HG03103 (cell line): ENCODE measurements around the gene SPSB2.
"Not testable (repeated sequence)": the region's sequence is repeated elsewhere in the genome, so short reads cannot be mapped to it uniquely, and the experiment has no call there.

ENCODE experiments used
- ATAC-seq: cut with Tn5 transposase; IDR thresholded peaks from one replicate; pipeline ENCODE4 v1.9.1; 2021; ENCODE audit warnings: low read depth; ENCODE audit not compliant: unreplicated experiment

The SPSB2 gene

DNA sequence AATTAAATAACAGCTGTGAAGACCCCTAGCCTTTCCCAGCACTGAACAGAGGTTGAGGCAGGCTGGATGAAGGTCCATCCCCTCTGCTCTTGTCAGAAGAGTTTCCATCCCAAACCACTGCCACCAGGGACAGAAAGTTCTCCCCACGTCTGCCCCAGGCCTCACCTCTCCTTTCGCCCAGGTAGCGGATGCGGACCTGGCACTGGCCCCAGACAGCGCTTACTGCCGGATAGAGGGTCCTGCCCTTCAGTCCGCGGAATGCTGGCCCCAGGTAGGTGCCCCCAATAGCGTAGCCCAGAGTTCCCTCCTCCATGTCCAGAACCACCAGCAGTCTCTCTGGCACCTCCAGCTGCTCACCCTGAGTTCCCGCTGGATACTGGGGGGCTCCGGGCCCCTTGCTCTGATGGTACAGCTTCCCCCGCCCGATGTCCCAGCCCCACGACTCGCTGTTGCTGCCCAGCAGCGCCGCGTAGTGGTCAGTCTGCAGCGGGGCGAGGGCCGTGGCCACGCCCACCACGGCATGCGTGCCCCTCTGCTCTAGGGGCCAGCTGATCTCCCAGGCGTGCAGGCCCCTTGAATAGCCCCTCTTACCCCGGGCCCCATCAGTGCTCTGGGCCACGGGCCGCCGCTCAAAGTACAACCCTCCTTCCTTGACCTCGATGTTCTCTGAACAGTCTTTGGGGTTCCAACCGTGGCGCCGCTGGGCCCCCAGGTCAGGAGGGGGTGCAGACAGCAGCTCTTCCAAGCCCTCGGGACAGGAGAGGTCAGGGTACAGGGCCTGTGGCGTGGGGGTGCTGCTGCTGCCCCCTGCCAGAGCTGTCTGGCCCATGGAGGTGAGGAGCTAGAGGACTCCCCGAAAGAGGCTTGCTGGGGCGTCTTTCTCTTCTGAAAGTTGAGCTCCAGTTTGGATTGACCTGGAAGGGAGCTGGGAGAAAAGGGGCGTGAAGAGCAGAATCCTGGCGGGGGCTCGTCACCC is 742 bp downstream of the SPSB2 start:
- ATAC-seq, result no peak

DNA sequence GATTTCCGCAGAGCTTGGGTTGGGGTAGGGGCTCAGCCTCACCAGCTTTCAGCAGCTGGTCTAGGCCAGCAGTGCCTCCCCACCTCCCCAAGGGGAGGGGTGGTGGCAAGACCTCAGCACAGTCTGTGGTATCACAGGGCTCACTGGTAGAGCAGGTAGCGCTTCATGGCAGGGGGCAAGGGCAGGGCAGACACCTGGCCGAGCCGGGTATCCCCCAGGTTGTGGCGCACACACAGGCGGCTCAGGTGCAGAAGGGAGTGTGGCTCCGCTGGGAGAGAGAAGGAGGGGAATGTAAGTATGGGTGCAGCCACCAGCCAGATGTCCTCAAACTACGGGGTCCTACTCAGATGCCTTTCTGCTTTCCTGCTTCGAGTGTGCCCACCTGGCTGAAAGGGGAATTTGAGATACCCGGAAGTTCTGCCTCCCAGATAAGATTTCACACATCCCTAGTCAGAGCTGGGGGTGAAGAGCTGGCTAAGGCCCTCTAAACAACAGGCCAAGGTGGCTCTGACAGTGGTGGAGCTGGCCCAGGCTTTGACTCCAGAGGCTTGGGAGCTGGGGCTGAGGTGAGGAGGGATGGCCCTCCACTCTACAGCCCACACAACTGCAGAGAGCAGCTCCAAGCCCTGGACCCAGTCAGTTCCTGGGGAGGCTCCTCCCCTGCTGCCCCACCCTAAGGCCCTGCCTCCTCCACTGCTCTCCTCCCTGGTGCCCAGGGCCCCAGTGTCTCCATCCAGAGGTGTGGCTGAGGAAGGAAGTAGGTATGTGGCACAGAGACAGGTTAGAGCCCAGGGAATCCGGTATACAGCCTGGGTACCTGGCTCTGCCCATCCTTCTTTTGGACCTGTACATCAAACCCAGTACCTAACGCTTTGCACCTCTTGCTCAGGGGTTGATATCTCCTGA is 1.8 kb downstream of the SPSB2 start:
- ATAC-seq, result no peak

DNA sequence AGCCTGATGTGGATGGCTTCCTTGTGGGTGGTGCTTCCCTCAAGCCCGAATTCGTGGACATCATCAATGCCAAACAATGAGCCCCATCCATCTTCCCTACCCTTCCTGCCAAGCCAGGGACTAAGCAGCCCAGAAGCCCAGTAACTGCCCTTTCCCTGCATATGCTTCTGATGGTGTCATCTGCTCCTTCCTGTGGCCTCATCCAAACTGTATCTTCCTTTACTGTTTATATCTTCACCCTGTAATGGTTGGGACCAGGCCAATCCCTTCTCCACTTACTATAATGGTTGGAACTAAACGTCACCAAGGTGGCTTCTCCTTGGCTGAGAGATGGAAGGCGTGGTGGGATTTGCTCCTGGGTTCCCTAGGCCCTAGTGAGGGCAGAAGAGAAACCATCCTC is 2.8 kb downstream of the SPSB2 start:
- ATAC-seq, result not testable (repeated sequence)

DNA sequence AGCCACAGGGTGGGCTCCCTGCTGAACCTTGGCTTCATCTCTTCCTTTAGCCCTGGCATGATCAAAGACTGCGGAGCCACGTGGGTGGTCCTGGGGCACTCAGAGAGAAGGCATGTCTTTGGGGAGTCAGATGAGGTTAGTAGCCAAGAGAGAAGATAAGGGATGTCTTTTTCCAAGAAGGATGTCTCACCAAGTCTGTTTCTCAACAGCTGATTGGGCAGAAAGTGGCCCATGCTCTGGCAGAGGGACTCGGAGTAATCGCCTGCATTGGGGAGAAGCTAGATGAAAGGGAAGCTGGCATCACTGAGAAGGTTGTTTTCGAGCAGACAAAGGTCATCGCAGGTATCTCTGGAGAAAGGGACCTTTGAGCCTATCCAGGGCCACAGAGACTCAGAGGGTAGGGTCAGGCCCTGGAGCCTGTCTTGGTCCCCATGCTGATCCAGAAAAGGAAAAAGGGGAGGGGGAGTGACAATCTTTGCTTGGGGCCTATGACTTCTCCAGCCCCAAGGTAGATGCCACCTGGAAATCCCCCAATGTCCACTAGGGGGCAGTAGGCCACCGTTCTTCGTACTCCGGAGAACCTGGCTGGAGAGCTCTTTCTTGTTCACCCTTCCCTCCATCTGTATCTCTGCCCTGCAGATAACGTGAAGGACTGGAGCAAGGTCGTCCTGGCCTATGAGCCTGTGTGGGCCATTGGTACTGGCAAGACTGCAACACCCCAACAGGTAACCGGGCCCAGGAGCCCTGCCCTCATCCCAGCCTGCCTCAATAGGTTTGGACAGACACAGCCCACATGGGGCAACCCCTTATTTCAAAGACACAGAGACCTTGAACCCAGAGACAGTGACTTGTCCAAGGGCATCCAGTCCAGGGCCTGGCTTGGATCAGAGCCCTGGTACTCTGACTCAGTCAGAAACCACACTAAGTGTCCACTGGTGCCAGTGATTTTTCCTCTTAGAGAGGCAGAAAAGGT is 3.8 kb downstream of the SPSB2 start:
- no peak for ATAC-seq

DNA sequence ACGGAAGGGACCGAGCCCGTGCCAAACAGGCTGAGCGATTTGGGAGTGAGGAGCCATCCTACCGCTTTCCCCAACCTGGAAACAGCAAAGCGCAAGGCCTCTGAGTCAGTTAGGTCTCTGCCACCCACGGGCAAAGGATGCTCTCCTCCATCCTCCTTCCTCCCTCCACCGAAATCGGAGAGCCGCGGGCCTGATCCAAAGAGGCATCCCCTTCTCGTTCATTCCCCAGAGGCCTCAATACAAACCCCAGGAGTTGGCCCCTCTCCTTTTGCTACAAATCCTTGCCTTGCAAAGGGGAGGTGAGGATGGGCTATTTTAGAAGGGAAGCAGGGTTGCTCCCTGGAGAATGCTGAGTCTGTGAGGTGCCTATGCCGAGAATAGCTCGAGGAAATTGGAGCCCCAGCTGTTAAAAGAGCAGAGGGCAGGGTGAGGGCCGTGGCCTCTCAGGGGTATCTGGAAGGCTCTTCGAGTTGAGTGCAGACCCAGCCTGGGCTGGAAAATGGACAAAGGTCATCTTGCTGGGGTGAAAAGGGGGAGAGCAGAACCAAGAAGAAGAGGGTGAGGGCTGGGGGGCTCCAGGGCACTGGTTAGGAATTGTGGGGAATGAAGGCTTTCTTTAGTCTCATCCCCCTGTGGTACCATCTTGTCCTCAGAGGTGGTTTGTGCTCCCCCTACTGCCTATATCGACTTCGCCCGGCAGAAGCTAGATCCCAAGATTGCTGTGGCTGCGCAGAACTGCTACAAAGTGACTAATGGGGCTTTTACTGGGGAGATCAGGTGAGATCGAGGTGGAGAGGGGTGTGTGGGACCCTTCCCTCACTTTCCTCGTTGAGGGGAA is 4.7 kb downstream of the SPSB2 start:
- no peak for ATAC-seq

DNA sequence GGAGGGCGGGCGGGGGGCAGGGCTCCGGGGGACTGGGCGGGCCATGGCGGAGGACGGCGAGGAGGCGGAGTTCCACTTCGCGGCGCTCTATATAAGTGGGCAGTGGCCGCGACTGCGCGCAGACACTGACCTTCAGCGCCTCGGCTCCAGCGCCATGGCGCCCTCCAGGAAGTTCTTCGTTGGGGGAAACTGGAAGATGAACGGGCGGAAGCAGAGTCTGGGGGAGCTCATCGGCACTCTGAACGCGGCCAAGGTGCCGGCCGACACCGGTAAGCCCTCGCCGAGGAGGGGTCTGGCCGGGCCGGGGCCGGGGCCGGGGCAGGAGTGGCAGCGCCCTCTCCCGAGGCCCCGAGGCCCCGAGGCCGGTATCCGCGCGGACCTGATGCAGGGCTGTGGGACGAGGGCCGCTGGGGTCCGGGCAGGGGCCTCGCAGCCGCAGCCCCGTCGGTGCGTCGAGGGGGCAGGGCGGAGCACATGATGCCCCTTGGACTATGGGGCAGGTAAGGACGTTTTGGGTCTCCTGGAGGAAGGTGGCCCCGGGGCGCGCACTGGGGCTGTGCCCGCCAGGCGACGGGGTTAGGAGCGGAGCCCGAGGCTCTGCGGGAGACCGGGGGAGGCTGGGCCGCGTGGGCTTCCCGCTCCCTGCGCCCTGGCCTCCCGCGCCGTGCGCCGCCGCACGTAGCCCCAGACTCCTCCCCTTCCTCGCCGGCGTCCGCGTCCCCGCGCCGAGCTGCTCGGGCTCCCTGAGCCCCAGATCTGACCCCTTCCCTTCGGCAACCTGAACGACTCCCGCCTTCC is 5.5 kb downstream of the SPSB2 start, which contains the start of gene TPI1:
TPI1 (plus strand) TSS at position 119 of the 798 bp plus-strand sequence; CDS start at position 155, 36 bp downstream.
- ATAC-seq, result peak; percentile 39

DNA sequence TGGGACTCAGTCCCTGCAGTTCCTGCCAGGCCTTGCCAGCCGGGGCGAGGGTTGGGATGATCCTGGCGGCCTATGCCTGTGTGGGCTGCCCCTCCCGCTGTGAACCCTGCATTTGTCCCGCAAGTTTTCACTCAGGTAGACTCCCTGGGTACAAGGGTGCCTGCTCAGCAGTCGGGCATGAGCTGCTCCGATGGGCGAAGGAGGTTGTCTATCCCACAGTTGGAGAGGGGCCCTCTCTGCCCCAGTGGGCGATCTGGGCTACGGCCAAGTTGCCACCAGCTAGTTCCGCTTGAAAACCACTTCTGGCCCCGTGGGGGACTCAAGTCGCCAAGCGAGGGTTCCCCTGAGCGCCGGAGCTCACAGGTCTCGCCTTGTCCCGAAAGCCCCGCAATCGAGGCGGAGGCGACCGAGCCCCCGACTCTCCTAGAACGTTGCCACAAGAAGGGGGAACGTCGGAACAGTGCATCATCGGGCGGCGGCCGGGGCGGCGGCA is 6.1 kb downstream of the SPSB2 start:
- ATAC-seq, result no peak

DNA sequence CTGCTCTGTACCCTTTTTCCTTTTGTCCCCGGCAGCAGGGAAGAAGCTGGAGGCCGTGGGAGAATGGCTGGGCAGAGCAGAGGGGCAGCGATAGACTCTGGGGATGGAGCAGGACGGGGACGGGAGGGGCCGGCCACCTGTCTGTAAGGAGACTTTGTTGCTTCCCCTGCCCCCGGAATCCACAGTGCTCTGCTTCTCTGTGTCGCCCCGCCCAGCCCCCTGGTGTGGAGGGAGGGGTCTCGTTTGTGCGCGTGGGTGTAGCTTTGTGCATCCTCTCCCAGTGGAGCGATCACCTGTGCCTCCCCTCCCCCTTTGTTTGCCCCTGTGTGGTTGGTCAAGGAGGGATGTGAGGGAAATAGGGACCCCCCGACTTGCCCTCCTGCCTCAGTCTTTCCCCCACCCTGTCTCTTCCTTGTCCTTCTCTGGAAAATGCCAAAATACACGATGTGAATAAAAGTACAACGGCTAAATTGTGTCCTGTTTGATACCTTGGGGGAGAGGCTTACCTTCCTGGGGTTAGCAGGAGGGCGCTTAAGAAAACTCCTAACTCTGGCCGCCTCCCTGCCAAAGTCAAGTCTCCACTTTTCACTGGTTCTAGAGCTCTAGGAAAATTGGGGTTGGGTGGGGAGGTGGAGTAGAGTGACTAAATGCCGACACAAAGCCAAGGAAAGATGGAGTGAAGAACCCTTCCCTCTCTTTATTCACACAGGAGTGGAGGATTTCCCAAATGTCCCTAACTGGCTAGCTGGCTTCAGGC is 6.8 kb downstream of the SPSB2 start:
- ATAC-seq, result no peak

DNA sequence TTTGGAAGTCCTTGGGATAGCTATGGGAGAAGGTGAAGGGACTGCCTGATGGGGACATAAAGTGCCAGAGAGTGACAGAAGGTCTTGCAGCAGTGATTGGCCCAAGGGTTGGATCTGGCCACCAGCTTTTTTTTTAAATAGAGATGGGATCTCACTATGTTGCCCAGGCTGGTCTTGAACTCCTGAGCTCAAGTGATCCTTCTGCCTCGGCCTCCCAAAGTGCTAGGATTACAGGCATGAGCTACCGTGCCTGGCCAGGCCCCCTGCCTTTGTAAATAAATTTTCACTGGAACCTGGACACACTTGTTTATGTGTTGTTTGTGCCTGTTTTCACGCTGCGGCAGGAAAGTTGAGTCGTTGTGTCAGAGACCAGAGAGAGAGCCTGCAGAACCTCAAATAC is 7.8 kb downstream of the SPSB2 start:
- not testable (repeated sequence) for ATAC-seq

DNA sequence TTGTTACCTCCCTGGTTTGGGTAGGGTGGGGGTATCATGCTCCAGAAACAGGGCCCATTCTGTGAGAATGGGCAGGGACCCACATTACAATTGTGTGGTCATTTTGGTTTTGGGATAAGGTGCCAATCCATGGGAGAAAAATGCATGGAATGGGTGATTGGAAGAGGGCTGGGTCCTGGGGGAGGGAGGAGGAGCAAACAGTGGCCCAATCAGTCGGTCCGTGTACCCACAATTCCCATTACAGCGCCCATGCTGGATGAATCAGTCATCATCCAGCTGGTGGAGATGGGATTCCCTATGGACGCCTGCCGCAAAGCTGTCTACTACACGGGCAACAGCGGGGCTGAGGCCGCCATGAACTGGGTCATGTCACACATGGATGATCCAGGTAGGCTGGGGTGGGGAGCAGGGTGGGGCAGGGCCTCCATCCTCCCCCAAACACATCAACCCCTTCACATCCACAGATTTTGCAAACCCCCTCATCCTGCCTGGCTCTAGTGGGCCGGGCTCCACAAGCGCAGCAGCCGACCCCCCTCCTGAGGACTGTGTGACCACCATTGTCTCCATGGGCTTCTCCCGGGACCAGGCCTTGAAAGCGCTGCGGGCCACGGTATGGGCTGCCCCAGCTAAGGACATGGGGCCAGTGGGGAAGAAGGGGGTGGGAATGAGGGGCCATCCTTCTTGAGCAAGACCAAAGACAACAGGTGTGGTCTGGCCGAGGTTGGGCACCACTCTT is 9.3 kb downstream of the SPSB2 start:
- no peak for ATAC-seq

DNA sequence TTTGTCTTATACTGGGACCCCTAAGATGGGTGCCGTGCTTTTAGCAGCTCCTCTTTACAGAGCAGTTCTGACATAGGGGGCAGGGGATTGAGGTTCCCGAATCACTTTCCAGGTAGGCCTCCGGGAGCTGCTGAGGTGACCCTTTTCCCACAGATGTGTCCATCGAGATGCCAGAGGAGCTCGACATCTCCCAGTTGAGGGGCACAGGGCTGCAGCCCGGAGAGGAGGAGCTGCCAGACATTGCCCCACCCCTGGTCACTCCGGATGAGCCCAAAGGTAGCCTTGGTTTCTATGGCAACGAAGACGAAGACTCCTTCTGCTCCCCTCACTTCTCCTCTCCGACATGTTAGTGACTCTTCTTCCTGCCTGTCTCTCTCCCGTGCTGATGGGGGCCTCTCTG is 10.1 kb downstream of the SPSB2 start:
- ATAC-seq, result no peak

DNA sequence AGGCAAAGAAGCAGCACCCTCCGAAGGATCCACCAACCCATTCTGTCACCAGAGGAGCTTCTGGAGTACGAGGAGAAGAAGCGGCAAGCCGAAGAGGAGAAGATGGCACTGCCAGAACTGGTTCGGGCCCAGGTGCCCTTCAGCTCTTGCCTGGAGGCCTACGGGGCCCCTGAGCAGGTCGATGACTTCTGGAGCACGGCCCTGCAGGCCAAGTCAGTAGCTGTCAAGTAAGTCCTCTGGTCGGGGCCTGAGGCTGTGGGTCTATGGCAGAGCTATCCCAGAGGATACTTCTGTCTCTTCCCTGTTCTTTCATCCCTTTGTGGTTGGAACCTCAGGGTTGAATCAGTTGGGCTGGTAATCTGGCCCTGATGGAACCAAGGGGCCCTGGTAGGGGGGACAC is 11.7 kb downstream of the SPSB2 start:
- ATAC-seq, result no peak

DNA sequence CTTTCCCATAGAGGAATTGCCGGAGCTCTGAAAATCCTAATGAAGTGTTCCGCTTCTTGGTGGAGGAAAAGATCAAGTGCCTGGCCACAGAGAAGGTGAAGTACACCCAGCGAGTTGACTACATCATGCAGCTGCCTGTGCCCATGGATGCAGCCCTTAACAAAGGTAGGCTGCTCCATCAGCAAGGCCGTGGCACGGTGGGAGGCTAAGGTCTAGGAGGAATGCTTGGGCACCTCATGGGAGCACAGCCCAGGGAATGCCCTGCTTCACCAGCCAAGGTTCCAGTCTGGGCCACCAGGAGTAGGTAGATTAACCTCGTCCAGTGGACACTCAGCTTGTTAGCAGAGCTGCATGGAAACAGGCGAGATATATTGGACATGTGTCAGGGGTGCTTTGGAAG is 12.2 kb downstream of the SPSB2 start:
- ATAC-seq, result no peak

DNA sequence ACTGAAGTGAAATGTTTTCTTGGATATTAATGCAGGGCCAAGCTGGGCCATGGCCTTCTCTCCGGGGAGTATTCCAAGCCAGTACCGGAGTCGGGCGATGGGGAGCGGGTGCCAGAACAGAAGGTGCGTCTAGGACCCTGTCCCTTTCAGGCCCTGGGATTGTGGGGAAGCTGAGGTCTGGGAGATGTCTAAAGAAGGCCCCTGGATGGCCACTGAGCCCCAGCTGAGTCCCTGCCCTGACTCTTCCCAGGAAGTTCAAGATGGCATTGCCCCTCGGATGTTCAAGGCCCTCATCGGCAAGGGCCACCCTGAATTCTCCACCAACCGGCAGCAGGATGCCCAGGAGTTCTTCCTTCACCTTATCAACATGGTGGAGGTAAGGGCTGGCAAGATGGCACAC is 13.0 kb downstream of the SPSB2 start:
- no peak for ATAC-seq

DNA sequence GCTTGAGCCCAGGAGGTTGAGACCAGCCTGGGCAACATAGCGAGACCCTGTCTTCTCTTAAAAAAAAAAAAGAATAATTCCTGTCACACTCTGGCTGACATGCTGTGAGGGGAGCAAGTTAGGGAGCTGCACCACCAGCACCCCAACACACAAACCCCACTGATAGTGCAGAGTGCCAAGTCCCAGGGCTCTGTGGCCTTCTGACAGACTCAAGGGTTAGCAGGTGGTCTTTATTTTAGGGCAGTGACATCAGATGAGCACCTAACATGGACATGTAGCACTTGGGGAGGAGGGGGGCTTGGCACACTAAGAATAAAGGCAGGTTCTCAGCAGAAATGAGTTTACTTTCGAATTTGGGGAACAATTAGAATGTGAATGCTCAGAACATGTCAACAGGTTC is 14.3 kb downstream of the SPSB2 start:
- ATAC-seq, result no peak

DNA sequence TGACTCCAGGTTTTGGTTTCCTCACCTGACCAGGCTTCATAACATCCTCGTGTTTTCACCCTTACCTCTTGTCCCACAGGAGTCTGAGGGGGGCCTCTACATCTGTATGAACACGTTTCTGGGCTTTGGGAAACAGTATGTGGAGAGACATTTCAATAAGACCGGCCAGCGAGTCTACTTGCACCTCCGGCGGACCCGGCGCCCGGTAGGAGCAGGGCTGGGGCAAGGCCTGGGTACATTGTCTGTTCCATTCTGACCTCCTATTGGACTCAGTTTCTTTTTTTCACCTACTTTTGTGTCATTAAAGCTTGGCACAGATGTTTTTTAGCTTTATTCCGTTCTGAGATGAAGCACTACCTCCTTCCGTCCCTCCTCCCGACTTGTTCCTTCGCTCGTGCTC is 17.8 kb downstream of the SPSB2 start:
- ATAC-seq, result no peak

DNA sequence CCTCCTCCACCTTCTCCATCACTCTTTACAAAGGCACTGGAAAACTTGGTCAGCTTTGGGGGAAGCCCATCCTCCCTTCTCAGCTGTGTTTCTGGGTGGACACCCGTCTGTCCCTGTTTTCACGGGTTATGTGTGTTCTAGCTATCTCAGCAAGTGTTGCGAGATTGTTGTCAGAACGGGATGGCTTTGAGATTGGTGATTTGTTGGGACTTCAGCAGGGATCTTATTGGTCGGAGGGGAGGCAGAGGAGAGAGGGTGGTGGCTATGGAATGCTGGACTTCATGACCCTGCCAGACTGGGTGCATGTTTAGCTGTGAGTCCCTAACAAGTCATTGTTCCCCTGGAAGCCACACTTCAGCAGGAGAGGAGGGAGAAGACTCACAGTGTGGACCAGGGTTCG is 19.1 kb downstream of the SPSB2 start:
- ATAC-seq, result no peak
